BE2C (cell line): ENCODE data around the gene NKAIN4.

ENCODE experiments used
- DNase-seq: peaks from one replicate; pipeline ENCODE4 v3.0.0-alpha.2; 2020
- H3K27me3 ChIP-seq: fragments of 250-450 bp; sonication (Bioruptor Pico); 2 replicates; pipeline ENCODE4 v1.5.1; 2020; ENCODE audit warnings: mild to moderate bottlenecking
- H3K36me3 ChIP-seq: fragments of 250-450 bp; sonication (Bioruptor Pico); 2 replicates; pipeline ENCODE4 v1.5.1; 2020; ENCODE audit warnings: mild to moderate bottlenecking
- H3K4me1 ChIP-seq: fragments of 250-450 bp; sonication (Bioruptor Pico); 2 replicates; pipeline ENCODE4 v1.5.1; 2020
- H3K4me3 ChIP-seq: 2 replicates; pipeline ENCODE4 v1.5.1; 2011; ENCODE audit warnings: low read depth, low read length
- H3K9me3 ChIP-seq: fragments of 250-450 bp; sonication (Bioruptor Pico); 2 replicates; pipeline ENCODE4 v1.5.1; 2020
- TF ChIP-seq, protein P1 (sequence below): IDR thresholded peaks from 2 replicates; pipeline ENCODE4 v1.5.1; 2012; ENCODE audit warnings: mild to moderate bottlenecking, low read depth, low read length

NKAIN4 gene

DNA sequence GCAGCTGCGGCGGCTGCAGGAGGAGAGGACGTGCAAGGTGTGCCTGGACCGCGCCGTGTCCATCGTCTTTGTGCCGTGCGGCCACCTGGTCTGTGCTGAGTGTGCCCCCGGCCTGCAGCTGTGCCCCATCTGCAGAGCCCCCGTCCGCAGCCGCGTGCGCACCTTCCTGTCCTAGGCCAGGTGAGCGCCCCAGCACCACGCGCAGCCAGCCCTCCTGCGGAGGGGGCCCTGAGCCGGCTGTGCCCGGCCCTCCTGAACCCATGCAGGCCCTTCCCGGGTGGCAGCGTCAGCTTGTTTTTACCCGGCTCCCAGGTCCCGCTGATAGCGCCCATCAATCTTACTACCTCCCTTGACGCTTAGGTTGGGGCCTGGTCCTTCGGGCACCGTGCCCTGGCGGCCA lies 14.8 kb downstream of the NKAIN4 start:
- H3K36me3 ChIP-seq = no peaks in the 10 kb centered on the region
- TF ChIP-seq, protein P1, sequence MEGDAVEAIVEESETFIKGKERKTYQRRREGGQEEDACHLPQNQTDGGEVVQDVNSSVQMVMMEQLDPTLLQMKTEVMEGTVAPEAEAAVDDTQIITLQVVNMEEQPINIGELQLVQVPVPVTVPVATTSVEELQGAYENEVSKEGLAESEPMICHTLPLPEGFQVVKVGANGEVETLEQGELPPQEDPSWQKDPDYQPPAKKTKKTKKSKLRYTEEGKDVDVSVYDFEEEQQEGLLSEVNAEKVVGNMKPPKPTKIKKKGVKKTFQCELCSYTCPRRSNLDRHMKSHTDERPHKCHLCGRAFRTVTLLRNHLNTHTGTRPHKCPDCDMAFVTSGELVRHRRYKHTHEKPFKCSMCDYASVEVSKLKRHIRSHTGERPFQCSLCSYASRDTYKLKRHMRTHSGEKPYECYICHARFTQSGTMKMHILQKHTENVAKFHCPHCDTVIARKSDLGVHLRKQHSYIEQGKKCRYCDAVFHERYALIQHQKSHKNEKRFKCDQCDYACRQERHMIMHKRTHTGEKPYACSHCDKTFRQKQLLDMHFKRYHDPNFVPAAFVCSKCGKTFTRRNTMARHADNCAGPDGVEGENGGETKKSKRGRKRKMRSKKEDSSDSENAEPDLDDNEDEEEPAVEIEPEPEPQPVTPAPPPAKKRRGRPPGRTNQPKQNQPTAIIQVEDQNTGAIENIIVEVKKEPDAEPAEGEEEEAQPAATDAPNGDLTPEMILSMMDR = no peak

DNA sequence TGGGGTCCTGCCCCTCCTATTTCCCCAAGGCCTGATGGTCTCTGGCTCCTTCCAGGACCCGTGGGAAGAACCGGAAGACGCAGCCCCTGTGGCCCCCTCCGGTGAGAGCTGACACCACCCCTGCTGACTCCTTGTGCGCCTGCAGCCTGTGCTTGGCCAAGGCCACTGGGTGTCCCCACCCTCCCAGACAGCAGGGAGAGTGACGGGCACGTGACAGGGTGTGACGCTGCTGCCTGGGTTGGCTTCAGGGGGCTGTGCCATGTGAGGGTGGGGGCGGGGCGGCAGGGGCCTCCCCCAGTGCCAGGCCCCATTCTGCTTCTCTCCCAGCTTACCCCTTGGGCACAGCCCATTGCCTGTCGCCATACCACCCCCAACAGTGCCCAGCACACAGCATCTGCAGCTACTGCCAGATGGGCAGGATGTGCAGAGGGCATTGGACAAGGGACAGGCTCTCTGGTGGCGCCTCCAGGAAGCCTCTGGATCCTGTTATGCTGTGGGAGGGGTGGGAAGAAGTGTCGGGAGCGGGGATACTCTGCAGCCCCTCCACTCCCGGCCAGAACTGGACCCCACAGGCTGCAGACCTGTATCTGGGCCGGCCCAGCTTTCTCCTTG lies 15.6 kb downstream of the NKAIN4 start:
- peak; percentile 70 for DNase-seq
- no peaks in the 10 kb centered on the region for H3K36me3 ChIP-seq
- H3K4me1 ChIP-seq = peaks cover 8% of the 10 kb centered on the region
- H3K4me3 ChIP-seq = no peak overlapping the region
- H3K9me3 ChIP-seq = no peaks in the 10 kb centered on the region
- no peaks in the 10 kb centered on the region for H3K27me3 ChIP-seq
- TF ChIP-seq, protein P1 = peak; percentile 29

More for the DNA sequence above, 14.8 kb downstream of the NKAIN4 start:
- Histone ChIP-seq H3K4me1 (peaks cover 8% of the 10 kb centered on the region), H3K27me3 (no peaks in the 10 kb centered on the region), H3K9me3 (no peaks in the 10 kb centered on the region), H3K4me3 (no peak overlapping the region)
- no peak for DNase-seq

DNA sequence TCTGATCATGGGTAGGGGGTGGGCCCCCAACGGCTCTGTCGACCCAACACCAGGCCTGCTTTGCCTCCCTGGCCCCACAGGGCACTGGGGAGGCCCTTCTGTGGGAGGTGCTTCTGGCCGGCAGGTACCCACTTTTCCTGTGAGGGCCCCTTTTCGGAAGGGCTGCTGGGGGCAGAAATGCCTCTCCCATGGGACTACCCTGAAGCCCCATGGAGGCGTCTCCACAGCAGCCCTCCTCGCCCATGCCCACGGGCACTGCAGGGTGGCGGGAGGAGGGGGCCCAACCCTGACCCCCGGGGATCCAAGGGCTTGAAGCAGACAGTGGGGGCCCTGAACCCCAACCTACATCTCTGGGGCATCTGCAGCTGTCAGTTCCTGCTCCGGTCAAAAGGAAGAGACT lies 16.2 kb downstream of the NKAIN4 start:
- Histone ChIP-seq H3K9me3 (no peaks in the 10 kb centered on the region), H3K36me3 (no peaks in the 10 kb centered on the region), H3K4me3 (no peak overlapping the region), H3K4me1 (peaks cover 8% of the 10 kb centered on the region), H3K27me3 (no peaks in the 10 kb centered on the region)
- TF ChIP-seq, protein P1 = no peak
- DNase-seq = no peak

DNA sequence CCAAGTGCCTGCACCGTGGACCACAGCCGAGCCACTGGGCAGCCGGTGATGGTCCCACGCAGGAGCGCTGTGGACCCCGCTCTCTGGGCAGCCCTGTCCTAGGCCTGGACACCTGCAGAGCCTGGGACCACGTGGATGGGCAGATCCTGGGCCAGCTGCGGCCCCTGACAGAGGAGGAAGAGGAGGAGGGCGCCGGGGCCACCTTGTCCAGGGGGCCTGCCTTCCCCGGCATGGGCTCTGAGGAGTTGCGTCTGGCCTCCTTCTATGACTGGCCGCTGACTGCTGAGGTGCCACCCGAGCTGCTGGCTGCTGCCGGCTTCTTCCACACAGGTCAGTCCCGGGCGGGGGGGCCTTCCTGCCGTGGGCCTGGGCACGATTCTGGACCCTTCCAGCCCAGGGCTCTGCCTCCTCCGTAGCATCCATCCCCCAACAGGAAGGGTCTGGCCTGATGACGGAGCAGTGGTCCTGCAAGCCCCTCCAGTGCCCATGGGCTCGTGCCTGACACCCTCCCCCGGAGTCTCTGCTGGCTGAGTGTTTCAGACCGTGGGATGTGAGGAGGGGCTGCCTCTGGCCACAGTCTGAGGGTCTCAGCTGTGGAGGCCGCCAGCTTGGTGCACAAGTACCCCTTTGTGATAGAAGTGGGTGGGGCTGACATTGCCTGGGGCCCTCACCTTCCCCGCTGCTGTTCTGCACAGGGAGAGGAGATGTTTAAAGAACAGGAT lies 18.0 kb downstream of the NKAIN4 start:
- TF ChIP-seq, protein P1 = no peak
- Histone ChIP-seq H3K4me3 (no peak overlapping the region), H3K27me3 (no peaks in the 10 kb centered on the region), H3K9me3 (no peaks in the 10 kb centered on the region), H3K36me3 (no peaks in the 10 kb centered on the region), H3K4me1 (peaks cover 8% of the 10 kb centered on the region)
- no peak for DNase-seq

DNA sequence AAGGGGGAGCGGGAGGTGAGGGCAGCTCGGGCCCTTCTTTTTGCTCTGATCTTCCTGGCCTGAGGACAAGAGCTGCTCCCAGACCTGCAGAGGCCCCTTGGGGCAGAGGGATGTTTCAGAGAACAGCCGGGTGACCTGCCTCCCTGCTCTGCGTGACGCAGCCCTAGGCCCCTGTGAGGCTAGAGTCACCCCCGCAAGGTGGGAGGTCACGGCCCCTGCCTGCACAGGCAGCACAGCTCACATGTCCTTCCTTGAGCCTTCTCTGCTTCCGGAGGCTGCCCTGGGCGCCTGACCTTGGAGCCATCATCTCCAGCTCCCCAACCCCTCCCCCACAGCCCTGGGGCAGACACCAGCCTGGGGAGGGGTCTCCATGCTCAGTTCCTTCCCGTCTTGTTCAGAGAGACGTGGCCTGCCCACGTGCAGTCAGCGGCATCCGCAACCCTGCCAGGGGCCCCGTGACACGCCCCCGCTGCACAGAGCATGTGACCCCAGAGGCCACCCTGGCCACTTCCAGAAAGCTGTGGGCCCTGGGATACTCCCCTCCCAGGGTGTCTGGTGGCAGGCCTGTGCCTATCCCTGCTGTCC lies 18.8 kb downstream of the NKAIN4 start, which contains the start of gene BIRC7:
Gene BIRC7, plus strand, starts transcription at position 507 of the 585 bp plus-strand sequence. CDS start 192 bp downstream, outside the sequence.
- Histone ChIP-seq H3K4me3 (no peak within 1 kb of the TSS), H3K36me3 (no peaks in the 10 kb centered on the region), H3K27me3 (no peaks in the 10 kb centered on the region), H3K4me1 (peaks cover 8% of the 10 kb centered on the region), H3K9me3 (no peaks in the 10 kb centered on the region)
- no peak for DNase-seq
- TF ChIP-seq, protein P1 = no peak
